Gastrocnemius medialis (tissue), 4 donors: ENCODE measurements around the gene ZCCHC9.

Experiments
- POLR2A ChIP-seq, 2 donors: fragments of 450-650 bp; IDR thresholded peaks; one replicate each; pipeline ENCODE4 v1.6.1; 2017; ENCODE audit warnings: antibody characterized with exemption in 2 of 2, mild to moderate bottlenecking in 2 of 2, moderate library complexity in 2 of 2
- TF ChIP-seq, protein P1 (sequence below), 5 experiments: fragments of 450-650 bp in 3 of 5; fragments of 200-600 bp in 2 of 5; sonication (generic) in 2 of 5; IDR thresholded peaks in 4 of 5; conservative IDR thresholded peaks in 1 of 5; 1 replicate in 4 of 5; 2 replicates in 1 of 5; pipeline ENCODE4 v1.5.1; 2016 to 2019; ENCODE audit warnings: antibody characterized with exemption in 5 of 5, mild to moderate bottlenecking in 3 of 5, moderate library complexity in 3 of 5

DNA sequence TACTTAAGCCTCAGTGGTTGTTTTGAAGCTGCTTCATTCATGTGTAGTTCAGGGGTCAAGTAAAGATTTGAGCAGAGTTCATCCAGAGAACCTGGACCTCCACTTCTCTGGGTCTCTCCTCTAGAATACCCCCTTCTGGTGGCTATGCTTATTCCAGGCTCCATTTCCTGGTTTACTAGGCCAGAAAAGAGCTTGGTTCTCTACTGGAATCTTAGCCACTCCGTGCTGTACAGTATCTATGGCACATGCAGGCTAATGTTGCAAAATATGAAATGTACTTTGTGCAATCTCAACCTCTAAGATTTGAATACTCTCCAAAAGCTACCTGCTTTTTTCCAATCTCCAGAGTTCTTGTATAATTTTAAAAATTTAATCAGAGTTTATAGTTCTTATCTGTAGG, 17.4 kb upstream of the ZCCHC9 start:
- no peak for TF ChIP-seq POLR2A (IDR thresholded peaks at IDR 0.05)
- TF ChIP-seq, protein P1, sequence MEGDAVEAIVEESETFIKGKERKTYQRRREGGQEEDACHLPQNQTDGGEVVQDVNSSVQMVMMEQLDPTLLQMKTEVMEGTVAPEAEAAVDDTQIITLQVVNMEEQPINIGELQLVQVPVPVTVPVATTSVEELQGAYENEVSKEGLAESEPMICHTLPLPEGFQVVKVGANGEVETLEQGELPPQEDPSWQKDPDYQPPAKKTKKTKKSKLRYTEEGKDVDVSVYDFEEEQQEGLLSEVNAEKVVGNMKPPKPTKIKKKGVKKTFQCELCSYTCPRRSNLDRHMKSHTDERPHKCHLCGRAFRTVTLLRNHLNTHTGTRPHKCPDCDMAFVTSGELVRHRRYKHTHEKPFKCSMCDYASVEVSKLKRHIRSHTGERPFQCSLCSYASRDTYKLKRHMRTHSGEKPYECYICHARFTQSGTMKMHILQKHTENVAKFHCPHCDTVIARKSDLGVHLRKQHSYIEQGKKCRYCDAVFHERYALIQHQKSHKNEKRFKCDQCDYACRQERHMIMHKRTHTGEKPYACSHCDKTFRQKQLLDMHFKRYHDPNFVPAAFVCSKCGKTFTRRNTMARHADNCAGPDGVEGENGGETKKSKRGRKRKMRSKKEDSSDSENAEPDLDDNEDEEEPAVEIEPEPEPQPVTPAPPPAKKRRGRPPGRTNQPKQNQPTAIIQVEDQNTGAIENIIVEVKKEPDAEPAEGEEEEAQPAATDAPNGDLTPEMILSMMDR (IDR thresholded peaks at IDR 0.05 in 4 of 5, conservative IDR thresholded peaks at IDR 0.05 in 1 of 5) = no peak
